ENCODE measurements around the gene PDE8A. TPM values are rescaled to one million over a fixed set of nuclear protein-coding genes. Genes with fewer than 3 reads are reported as not detected.

Gene PDE8A
- total and polyA plus RNA-seq, 12 donors, result 10.9 to 46.7 (median 17.4) TPM

- TF ChIP-seq CTCF (IDR thresholded peaks at IDR 0.05), result no peak
- DNase-seq (no peak), ATAC-seq (peak in 7 of 8 donors; percentile 21 to 73 (median 53))
- H3K36me3 ChIP-seq, result no peaks in the 10 kb centered on the region
- H3K4me1 ChIP-seq, result peaks cover 10 to 67% (median 61%) of the 10 kb centered on the region in 9 donors
- no peaks in the 10 kb centered on the region for H3K9me3 ChIP-seq
- no peaks in the 10 kb centered on the region for H3K27me3 ChIP-seq
- intact Hi-C loops (cut with DNase I), result loop anchor here in 1 of 10 donors (10.0 kb wide), 1 partner anchor 46 kb away; no protein-coding TSS in a partner anchor
- H3K4me3 ChIP-seq, result no peak overlapping the region
- H3K27ac ChIP-seq, result peak overlapping the region in 8 of 10 donors; percentile 8 to 68 (median 44)
Measured at GRCh38 chr15:85000189-85000864, 18.7 kb downstream of the PDE8A start.

GRCh38 chr15:85000937-85001336 is 19.3 kb downstream of the PDE8A start:
- Histone ChIP-seq H3K4me1 (peaks cover 11 to 73% (median 61%) of the 10 kb centered on the region in 9 donors), H3K36me3 (no peaks in the 10 kb centered on the region), H3K27ac (peak overlapping the region in 7 of 10 donors; percentile 8 to 68 (median 47)), H3K9me3 (no peaks in the 10 kb centered on the region), H3K27me3 (no peaks in the 10 kb centered on the region), H3K4me3 (no peak overlapping the region)
- peak in 5 of 8 donors; percentile 32 to 64 (median 47) for ATAC-seq
- intact Hi-C loops (cut with DNase I), result loop anchor here in 1 of 10 donors (10.0 kb wide), 1 partner anchor 46 kb away; no protein-coding TSS in a partner anchor
- WGBS, 2 donors, result 45 to 56% methylated on average over 5 of the region's 5 CpGs
- TF ChIP-seq CTCF (IDR thresholded peaks at IDR 0.05), result peak in 1 of 9 donors; percentile 8
- no peak for DNase-seq

GRCh38 chr15:85002517-85002916 is 20.9 kb downstream of the PDE8A start:
- ATAC-seq, result no peak
- Histone ChIP-seq H3K27ac (no peak overlapping the region), H3K9me3 (no peaks in the 10 kb centered on the region), H3K27me3 (no peaks in the 10 kb centered on the region), H3K4me3 (no peak overlapping the region), H3K4me1 (peaks cover 11 to 89% (median 75%) of the 10 kb centered on the region in 9 donors), H3K36me3 (no peaks in the 10 kb centered on the region)
- no peak for TF ChIP-seq CTCF (IDR thresholded peaks at IDR 0.05)
- intact Hi-C loops (cut with DNase I), result loop anchor here in 1 of 10 donors (10.0 kb wide), 1 partner anchor 48 kb away; no protein-coding TSS in a partner anchor
- DNase-seq, result no peak
- 66 to 79% methylated on average over 4 of the region's 4 CpGs for WGBS, 2 donors

- no peak for TF ChIP-seq CTCF (IDR thresholded peaks at IDR 0.05)
- WGBS, 2 donors, result 88 to 96% methylated on average over 3 of the region's 3 CpGs
- Histone ChIP-seq H3K36me3 (no peaks in the 10 kb centered on the region), H3K4me3 (no peak overlapping the region), H3K27me3 (no peaks in the 10 kb centered on the region), H3K4me1 (peaks cover 16 to 91% (median 76%) of the 10 kb centered on the region in 9 donors), H3K27ac (peak overlapping the region in 2 of 10 donors; percentile 1 to 51), H3K9me3 (no peaks in the 10 kb centered on the region)
- intact Hi-C loops (cut with DNase I), result loop anchor here in 1 of 10 donors (10.0 kb wide), 1 partner anchor 49 kb away; no protein-coding TSS in a partner anchor
- DNase-seq (no peak), ATAC-seq (peak in 2 of 8 donors; percentile 6 to 20)
Measured at GRCh38 chr15:85003593-85004312, 22.1 kb downstream of the PDE8A start.

Data from heart right ventricle (tissue), 16 donors.